Heart right ventricle (tissue), 16 donors: ENCODE results near the gene USHBP1. TPM values are rescaled to one million over a fixed set of nuclear protein-coding genes. Genes with fewer than 3 reads are reported as not detected.

Experiments
- ATAC-seq, 8 donors: fragments of 200-7000 bp; cut with Tn5 transposase; one replicate each; pipeline ENCODE4 v1.9.1; 2020; ENCODE audit warnings: mild to moderate bottlenecking in 8 of 8, moderate library complexity in 8 of 8, moderate number of reproducible peaks in 1 of 8
- DNase-seq, 2 donors: peaks; one replicate each; pipeline ENCODE4 v3.0.0-alpha.2; 2020
- H3K27ac ChIP-seq, 10 donors: fragments of 200-600 bp; sonication (generic) in 2 of 10; one replicate each; pipeline versions ENCODE4 v1.5.0 to v1.8.0; 2020 to 2022; ENCODE audit warnings: mild to moderate bottlenecking in 3 of 10
- H3K27me3 ChIP-seq, 7 donors: fragments of 200-600 bp; one replicate each; pipeline ENCODE4 v1.8.0; 2021 to 2022; ENCODE audit warnings: mild to moderate bottlenecking in 2 of 7
- H3K36me3 ChIP-seq, 9 donors: fragments of 200-600 bp; sonication (generic) in 1 of 9; one replicate each; pipeline versions ENCODE4 v1.5.0 to v1.8.0; 2020 to 2022; ENCODE audit warnings: mild to moderate bottlenecking in 2 of 9
- H3K4me1 ChIP-seq, 9 donors: fragments of 200-600 bp; sonication (generic) in 1 of 9; one replicate each; pipeline versions ENCODE4 v1.5.0 to v1.8.0; 2020 to 2022; ENCODE audit warnings: mild to moderate bottlenecking in 4 of 9
- H3K4me3 ChIP-seq, 10 donors: fragments of 200-600 bp; sonication (generic) in 2 of 10; one replicate each; pipeline versions ENCODE4 v1.5.0 to v1.8.0; 2020 to 2022; ENCODE audit warnings: mild to moderate bottlenecking in 7 of 10, moderate library complexity in 2 of 10
- H3K9me3 ChIP-seq, 11 donors: fragments of 200-600 bp in 10 of 11; sonication (generic) in 2 of 11; one replicate each; pipeline versions ENCODE4 v1.5.0 to v1.8.0; 2013 to 2022; ENCODE audit warnings: mild to moderate bottlenecking in 2 of 11, control low read depth in 1 of 11, moderate library complexity in 1 of 11
- CTCF ChIP-seq, 9 donors: fragments of 200-600 bp; sonication (generic) in 2 of 9; IDR thresholded peaks; one replicate each; pipeline versions ENCODE4 v1.5.0 to v1.8.0; 2021 to 2022; ENCODE audit warnings: antibody characterized with exemption in 9 of 9, mild to moderate bottlenecking in 5 of 9, moderate library complexity in 1 of 9
- WGBS, 2 donors: extraction: QIAGEN DNeasy Blood & Tissue Kit; methylation state at CpG; one replicate each; pipeline ENCODE4 v1.1.7; 2013; ENCODE audit warnings: inconsistent platforms in 1 of 2; 5-methylcytosine and 5-hydroxymethylcytosine counted together
- intact Hi-C, 10 donors: fragments of 100-400 bp; cut with DNase I; formaldehyde crosslinking; loops; one replicate each; pipeline versions ENCODE4 v1.11.1 to v1.14.2; 2022
- polyA plus RNA-seq, 2 donors: library from polyadenylated mRNA; stranded (reverse); fragments of 200-250 nt; gene quantifications; one replicate each; pipeline ENCODE4 v1.2.3, GENCODE V29; 2013
- total RNA-seq, 10 donors: library from RNA; stranded (reverse); fragmentation: NEBNext Ultra II Directional in 3 of 10; extraction: Animal tissue kit (Norgen Biotek cat#: 25700) in 3 of 10; gene quantifications; one replicate each; pipeline versions ENCODE4 v1.2.1 to v1.2.4, GENCODE V29; 2021 to 2023
- donor health status: Arrhythmogenic right ventricular cardiomyopathy.
- donor health status: ischemic (EF 13 %, LVEDD 7.1; RV severe dilation, severe dysfunction).
- donor health status: healthy with polysubstance abuse.
- donor health status: DM: no; HTN: yes; CAD: no.
- donor health status: DM: no; HTN: no; CAD: no.
- donor health status: ischemic (EF 25% LVEDD 6.9; RV normal size, moderate dysfunction).
- donor health status: ischemic (EF 25% LVEDD 5.7; RV mildly dilated, moderate dysfunction).
- donor health status: healthy.
- donor health status: DM: yes; HTN: yes; CAD: no.
- donor health status: Ischemic cardiomyopathy.
- donor health status: ischemic (EF 35%, LVEDD 5.7; RV mildly dilated, moderate dysfunction).
- donor health status: nonischemic (EF 11% LVEDD 7.7; RV severe dilation, severe dysfunction).
- donor health status: DM: yes; HTN: yes; CAD: no.
- donor health status: PGD.
- donor health status: ischemic (EF 29% LVEDD 5.4; RV normal size, mild dysfunction).
- donor health status: nonischemic (EF 23%, LVEDD 6.1; RV moderate dilation, normal function).

The USHBP1 gene
- total and polyA plus RNA-seq, 12 donors, result 3.4 to 30.9 (median 7.1) TPM

GRCh38 chr19:17294051-17294891, 29.7 kb upstream of the USHBP1 start:
- Histone ChIP-seq H3K27me3 (no peaks in the 10 kb centered on the region), H3K36me3 (peaks cover 0 to 27% (median 5%) of the 10 kb centered on the region in 9 donors), H3K4me1 (peaks cover 0 to 18% (median 0%) of the 10 kb centered on the region in 9 donors), H3K27ac (no peak overlapping the region), H3K4me3 (no peak overlapping the region), H3K9me3 (peaks cover 0 to 10% (median 0%) of the 10 kb centered on the region in 11 donors)
- intact Hi-C loops, result loop anchor here in 7 of 10 donors (5.0 to 10.0 kb wide), 3 partner anchors 91 to 98 kb away; partner anchors contain the start of gene CCDC194 (in 2 of the 7)
- DNase-seq (peak in 1 of 2 donors; percentile 46), ATAC-seq (peak in 2 of 8 donors; percentile 12 to 24)
- 78 to 82% methylated on average over 46 to 48 of the region's 48 CpGs for WGBS, 2 donors
- TF ChIP-seq CTCF (IDR thresholded peaks at IDR 0.05), result no peak

GRCh38 chr19:17293605-17294004, 29.1 kb upstream of the USHBP1 start:
- peaks cover 0 to 18% (median 0%) of the 10 kb centered on the region in 9 donors for H3K4me1 ChIP-seq
- no peak overlapping the region for H3K4me3 ChIP-seq
- peaks cover 0 to under 1% (median 0%) of the 10 kb centered on the region in 7 donors for H3K27me3 ChIP-seq
- H3K27ac ChIP-seq, result no peak overlapping the region
- H3K9me3 ChIP-seq, result peaks cover 0 to 10% (median 0%) of the 10 kb centered on the region in 11 donors
- intact Hi-C loops, result loop anchor here in 8 of 10 donors (2.0 to 10.0 kb wide), 4 partner anchors 91 to 99 kb away; partner anchors contain the start of gene CCDC194 (in 2 of the 8)
- peaks cover 0 to 22% (median 5%) of the 10 kb centered on the region in 9 donors for H3K36me3 ChIP-seq
- ATAC-seq (no peak), DNase-seq (no peak)
- 82 to 90% methylated on average over 14 of the region's 14 CpGs for WGBS, 2 donors
- TF ChIP-seq CTCF (IDR thresholded peaks at IDR 0.05), result no peak

GRCh38 chr19:17292301-17293074, 27.9 kb upstream of the USHBP1 start:
- intact Hi-C loops, result loop anchor here in 8 of 10 donors (2.0 to 10.0 kb wide), 4 partner anchors 92 to 100 kb away; partner anchors contain the start of gene CCDC194 (in 2 of the 8)
- peaks cover 0 to 18% (median 0%) of the 10 kb centered on the region in 9 donors for H3K4me1 ChIP-seq
- H3K4me3 ChIP-seq, result peak overlapping the region; percentile 16 to 70 (median 60)
- H3K36me3 ChIP-seq, result peaks cover 0 to 15% (median 0%) of the 10 kb centered on the region in 9 donors
- H3K9me3 ChIP-seq, result no peaks in the 10 kb centered on the region
- H3K27ac ChIP-seq, result peak overlapping the region in 8 of 10 donors; percentile 10 to 58 (median 43)
- peak; percentile 72 to 73 for DNase-seq
- peaks cover 0 to 4% (median 0%) of the 10 kb centered on the region in 7 donors for H3K27me3 ChIP-seq
- WGBS, 2 donors, result 9 to 15% methylated on average over 46 of the region's 46 CpGs
- TF ChIP-seq CTCF (IDR thresholded peaks at IDR 0.05), result peak; percentile 32 to 76 (median 67)
- peak; percentile 83 to 94 (median 90) for ATAC-seq

GRCh38 chr19:17289489-17289888, 24.9 kb upstream of the USHBP1 start:
- peak; percentile 73 to 77 for DNase-seq
- ATAC-seq, result peak in 4 of 8 donors; percentile 50 to 68 (median 54)
- Histone ChIP-seq H3K27ac (no peak overlapping the region), H3K27me3 (peaks cover 0 to 4% (median 0%) of the 10 kb centered on the region in 7 donors), H3K36me3 (peaks cover 0 to 6% (median 0%) of the 10 kb centered on the region in 9 donors), H3K4me3 (peak overlapping the region in 2 of 10 donors; percentile 13 to 18), H3K4me1 (peaks cover 0 to 18% (median 0%) of the 10 kb centered on the region in 9 donors), H3K9me3 (no peaks in the 10 kb centered on the region)
- 9 to 11% methylated on average over 22 of the region's 22 CpGs for WGBS, 2 donors
- intact Hi-C loops, result loop anchor here in 5 of 10 donors (10.0 kb wide), 3 partner anchors 75 to 515 kb away; partner anchors contain the start of gene USE1 (in 1 of the 5)
- TF ChIP-seq CTCF (IDR thresholded peaks at IDR 0.05), result peak in 1 of 9 donors; percentile 22
